Central memory CD4-positive, alpha-beta T cell (primary cell): ENCODE results near the gene ZBTB3.
"Not testable (repeated sequence)": the region's sequence is repeated elsewhere in the genome, so short reads cannot be mapped to it uniquely, and the experiment has no call there.

Experiments
- DNase-seq: peaks from one replicate; pipeline ENCODE4 v3.0.0; 2022

The ZBTB3 gene

GRCh38 chr11:62755086-62755615, 1.2 kb upstream of the ZBTB3 start:
- no peak for DNase-seq

DNA sequence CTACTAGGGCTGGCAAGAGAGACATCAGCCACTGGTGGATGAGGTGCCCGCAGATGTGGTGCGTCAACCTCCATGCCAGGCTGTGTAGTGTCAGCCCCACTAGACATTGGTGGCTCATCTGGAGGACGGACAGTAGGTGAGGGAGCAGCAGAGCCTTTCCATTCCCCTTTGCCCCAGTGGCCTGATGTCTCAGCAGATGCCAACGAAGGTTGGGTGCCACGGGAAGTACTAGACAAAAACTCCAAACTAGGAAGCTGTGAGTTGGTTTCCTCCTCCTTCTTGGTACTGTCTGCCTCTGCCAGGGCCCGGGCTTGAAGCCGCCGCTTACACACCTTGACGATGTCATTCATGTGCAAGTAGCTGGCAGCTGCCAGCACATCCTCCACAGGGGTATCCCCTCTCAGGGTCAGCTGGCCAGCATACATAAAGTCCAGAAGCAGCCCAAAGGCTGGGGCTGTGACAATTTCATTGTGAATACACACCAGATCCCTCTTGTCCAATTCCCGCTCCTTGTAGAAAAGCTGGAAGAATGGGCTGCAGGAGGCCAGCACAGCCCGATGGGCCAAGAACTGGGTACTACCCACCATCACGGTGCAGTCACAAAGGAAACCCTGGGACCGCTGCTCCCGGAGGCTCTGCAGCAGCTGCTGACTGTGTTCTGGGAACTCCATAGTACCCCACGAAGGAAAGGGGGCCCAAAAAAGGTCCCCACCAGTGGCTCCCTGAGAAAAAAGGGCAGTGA, 795 bp downstream of the ZBTB3 start:
- no peak for DNase-seq

DNA sequence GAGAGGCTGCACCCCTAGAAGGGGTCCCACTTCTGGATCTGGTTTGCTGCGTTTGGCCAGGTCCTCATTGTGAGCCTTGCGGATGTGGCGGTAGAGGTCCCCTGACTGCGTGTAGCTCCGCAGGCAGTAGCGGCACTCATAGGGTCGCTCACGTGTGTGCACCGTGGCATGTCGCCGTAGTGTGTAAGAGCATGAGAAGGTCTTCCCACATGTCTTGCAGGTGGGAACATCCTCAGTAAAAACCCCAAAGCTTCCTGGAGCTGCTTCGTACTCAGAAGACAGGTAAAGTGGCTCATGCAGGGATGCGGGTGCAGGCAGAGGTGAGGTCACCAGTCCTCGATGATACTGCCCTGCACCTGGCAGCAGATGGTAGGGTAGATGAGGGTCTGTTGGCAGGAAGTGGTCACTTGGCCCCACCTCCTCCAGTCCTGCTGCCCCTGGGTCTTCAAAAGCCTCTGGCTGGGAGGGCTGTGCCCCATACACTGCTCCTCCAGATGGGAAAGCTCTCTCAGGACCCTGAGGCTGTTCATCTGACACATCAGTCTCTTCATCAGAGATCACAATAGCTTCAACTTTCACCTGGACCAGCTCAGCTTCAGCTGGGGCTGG, 1.7 kb downstream of the ZBTB3 start:
- DNase-seq: no peak

DNA sequence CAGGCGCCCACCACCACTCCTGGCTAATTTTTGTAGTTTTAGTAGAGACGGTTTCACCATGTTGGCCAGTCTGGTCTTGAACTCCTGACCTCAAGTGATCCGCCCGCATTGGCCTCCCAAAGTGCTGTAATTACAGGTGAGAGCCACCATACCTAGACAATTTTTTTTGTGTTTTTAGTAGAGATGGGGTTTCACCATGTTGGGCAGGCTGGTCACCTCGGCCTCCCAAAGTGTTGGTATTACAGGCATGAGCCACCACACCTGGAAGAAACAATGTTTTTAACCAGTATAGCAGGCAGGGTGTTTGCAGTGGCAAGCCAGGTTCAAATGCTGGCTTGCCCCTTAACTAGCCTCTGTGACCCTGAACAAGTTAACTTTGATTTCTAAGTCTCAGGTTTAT, 4.0 kb downstream of the ZBTB3 start:
- DNase-seq: not testable (repeated sequence)

GRCh38 chr11:62747475-62748160, 6.3 kb downstream of the ZBTB3 start:
- no peak for DNase-seq

- no peak for DNase-seq
Observed at GRCh38 chr11:62737196-62737595, 16.8 kb downstream of the ZBTB3 start.

DNA sequence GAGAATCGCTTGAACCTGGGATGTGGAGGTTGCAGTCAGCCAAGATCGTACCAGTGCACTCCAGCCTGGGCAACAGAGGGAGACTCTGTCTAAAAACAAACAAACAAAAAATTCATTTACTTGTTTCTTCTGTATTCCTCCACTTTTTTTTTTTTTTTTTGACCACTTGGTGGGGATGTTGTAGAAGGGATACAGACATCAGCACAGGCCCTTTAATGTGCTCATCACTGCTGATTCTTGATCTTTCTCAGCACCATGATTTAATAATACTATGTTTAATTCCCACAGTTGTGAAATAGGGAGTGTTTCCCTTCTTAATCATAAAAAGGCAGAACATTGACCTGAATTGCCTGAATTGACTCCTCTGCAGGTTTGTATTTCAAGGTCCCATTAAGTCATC, 21.1 kb downstream of the ZBTB3 start:
- no peak for DNase-seq

- not testable (repeated sequence) for DNase-seq
Observed at GRCh38 chr11:62730076-62730475, 23.9 kb downstream of the ZBTB3 start.

GRCh38 chr11:62728171-62728988, 25.6 kb downstream of the ZBTB3 start, which contains the start of gene TTC9C:
TSS of gene TTC9C (plus strand) at chr11:62728486. CDS start at chr11:62728849, 363 bp downstream.
- DNase-seq: peak; percentile 83

- DNase-seq: peak; percentile 94
Observed at GRCh38 chr11:62727872-62728170, 26.1 kb downstream of the ZBTB3 start.

DNA sequence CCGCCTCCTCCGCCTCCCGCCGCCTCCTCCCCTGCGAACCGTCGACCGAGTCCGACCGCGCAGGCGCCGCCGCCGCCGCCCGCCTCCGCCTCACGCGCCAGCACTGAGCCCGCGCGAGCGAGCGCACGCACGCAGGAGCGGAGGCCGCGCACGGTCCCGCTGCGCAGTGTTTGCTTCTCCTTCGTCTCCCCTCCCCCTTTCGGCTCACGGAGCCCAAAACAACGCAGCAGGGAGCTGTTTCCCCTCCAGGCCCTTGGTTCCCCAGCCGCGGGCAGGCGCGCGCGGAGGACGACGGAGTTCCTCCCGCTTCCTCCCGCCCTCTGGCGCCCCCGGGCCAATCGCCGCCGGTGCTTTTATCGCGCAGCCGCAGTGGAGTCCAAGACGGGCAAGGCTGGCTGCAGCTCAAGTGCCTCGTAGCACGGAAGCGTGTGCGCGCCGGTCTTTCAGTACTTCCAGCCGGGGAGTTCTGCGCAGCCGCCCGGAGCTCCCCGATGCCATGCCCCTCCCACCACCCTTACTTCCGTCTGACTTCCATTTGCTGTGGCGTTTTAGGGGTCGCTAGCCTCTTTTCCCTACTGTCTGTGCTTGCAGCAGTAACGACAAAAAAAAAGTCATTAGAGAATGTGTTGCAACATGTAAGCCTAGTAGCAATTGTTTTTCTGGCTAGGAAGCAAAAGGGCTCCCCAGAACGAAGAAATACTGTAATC, 26.6 kb downstream of the ZBTB3 start, which contains the start of gene HNRNPUL2:
Gene HNRNPUL2 (minus strand): TSS at position 293 of the 707 bp plus-strand sequence. CDS start 301 bp downstream, outside the sequence.
- peak; percentile 99 for DNase-seq

DNA sequence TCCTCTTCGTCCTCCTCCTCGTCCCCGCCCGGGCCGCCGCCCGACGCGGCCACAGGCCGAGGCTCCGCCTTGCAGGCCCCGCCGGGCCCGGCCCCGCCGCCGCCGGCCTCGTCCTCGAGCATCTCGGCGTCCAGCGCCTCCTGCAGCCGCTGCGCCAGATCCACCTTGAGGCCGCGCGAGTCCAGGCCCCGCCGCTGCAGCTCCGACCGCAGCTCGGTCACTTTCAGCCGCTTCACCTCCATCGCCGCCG, 27.1 kb downstream of the ZBTB3 start:
- no peak for DNase-seq

- no peak for DNase-seq
Observed at GRCh38 chr11:62726156-62726914, 27.6 kb downstream of the ZBTB3 start.

DNA sequence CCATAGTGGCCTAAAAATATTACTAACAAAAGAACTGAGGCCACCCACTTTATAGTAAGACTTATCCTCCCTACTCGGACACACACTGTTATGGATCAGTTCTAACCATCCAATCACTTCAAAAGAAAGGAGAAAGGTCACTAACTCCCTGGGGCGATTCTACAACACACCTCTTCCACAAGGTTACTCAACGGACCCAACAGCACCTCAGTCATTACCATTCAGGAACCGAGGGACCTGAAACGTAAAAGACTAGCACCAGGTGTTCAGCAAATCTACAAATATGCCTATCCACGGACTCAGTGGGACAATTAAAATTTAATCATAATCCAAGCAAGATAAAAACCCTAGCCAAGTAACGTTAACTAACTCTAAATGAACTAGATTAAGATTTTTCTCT, 28.3 kb downstream of the ZBTB3 start:
- no peak for DNase-seq

GRCh38 chr11:62724171-62724570, 29.8 kb downstream of the ZBTB3 start:
- DNase-seq: no peak

DNA sequence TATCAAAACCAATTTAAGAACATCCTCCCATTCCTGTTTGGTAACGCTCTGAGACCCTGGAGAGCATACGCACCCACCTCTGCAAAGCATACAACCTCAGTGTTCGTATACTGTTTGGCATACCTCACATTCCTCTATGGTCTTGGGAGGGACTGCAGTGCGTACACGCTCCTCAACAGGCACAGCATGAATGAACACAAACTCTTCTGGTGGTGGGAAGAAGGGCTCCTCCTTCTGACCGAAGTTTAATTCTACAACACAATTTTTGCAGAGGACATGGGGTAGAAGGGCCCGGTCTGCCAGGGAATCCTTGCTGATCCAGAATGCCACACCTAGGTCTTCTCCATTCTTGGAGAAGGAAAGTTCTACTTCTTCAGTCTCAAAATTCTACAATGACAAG, 32.0 kb downstream of the ZBTB3 start:
- DNase-seq: no peak

DNA sequence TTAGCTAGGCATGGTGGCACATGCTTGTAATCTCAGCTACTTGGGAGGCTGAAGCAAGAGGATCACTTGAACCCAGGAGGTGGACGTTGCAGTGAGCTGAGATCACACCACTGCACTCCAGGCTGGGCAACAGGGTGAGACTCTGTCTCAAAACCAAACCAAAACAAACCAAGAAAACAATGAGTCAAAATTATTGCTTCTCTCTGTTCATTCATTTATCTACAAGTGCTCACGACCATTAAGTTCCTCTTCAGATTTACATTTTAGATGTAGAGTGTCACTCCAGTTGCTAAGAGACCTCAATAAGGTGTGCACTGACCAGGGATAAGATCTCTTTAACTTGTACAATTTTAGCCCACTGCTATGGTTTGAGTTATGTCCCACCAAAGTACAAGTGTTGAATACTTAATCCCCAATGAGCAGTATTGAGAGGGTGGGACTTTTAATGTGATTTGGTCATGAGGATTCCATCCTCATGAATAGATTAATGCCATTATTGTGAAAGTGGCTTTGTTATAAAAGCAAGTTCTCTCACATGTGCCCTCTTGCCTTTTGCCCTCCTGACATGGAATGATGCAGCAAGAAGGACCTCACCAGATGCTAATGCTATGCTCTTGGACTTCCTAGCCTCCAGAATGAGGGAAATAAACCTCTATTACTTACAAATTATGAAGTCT, 34.5 kb downstream of the ZBTB3 start:
- no peak for DNase-seq

DNA sequence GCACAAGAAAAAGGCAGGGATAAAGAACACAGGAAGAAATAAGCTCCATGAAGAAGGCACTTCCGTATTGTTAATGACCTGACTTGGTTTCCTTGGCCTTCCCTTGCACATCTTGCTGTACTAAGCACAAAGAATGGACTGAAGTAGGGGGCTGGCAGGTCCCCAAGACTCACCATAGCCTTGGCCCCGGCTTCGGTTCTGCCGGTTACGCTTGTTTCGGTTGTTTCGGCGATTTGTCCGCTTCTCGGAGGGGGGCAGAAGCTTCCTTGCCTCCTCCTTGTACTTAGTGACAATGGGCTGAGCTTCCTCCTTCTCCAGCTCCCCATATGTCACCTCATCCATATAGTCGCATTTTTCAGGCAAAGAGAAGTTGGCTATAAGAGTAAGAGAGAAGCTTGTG, 37.1 kb downstream of the ZBTB3 start:
- no peak for DNase-seq

GRCh38 chr11:62716206-62716605, 37.8 kb downstream of the ZBTB3 start:
- DNase-seq: no peak

GRCh38 chr11:62715150-62716130, 38.5 kb downstream of the ZBTB3 start:
- no peak for DNase-seq
